Measurements from ENCODE around the gene TSPAN2. TPM values are rescaled to one million over a fixed set of nuclear protein-coding genes. Genes with fewer than 3 reads are reported as not detected.

TSPAN2 gene
- polyA plus RNA-seq, 2 of the 4 experiments (the other 2 are of a cell fraction): 1.7 to 2.7 TPM

GRCh38 chr1:115006191-115006590, 83.1 kb downstream of the TSPAN2 start:
- H3K4me3 ChIP-seq: no peak overlapping the region
- no peaks in the 10 kb centered on the region for H3K4me1 ChIP-seq
- DNase-seq (ENCODE audit: low read depth in 1 of 2, low spot score in 1 of 2) (no peak), FAIRE-seq (no peak), ATAC-seq (no peak)
- TF ChIP-seq RARB (CRISPR knock-in tag; IDR thresholded peaks at IDR 0.05) (no peak), ZSCAN20 (CRISPR knock-in tag; IDR thresholded peaks at IDR 0.05) (no peak), MAFK (IDR thresholded peaks at IDR 0.05; ENCODE audit: partially characterized antibody) (no peak), HDAC2 (IDR thresholded peaks at IDR 0.05) (no peak), BCL3 (IDR thresholded peaks at IDR 0.05) (no peak)
- no peak overlapping the region for H3K27ac ChIP-seq
- ChIA-PET CTCF (no interaction called here), POLR2A (no interaction called here)
- no peaks in the 10 kb centered on the region for H3K9me3 ChIP-seq
- no peak overlapping the region for H3K4me2 ChIP-seq
- 42% methylated on average over 2 of the region's 2 CpGs for WGBS (ENCODE audit: missing lambda C conversion rate)

Other genes with a start within 250 kb of the TSPAN2 start
- not detected in 2 replicates for gene SYCP1, start 234.6 kb downstream of the TSPAN2 start, polyA plus RNA-seq (2011; rRNA removed)
- gene SYCP1, start 234.6 kb downstream of the TSPAN2 start, polyA plus RNA-seq (2017; fragmentation: RNase III; extraction: RNeasy Plus Mini Kit Qiagen cat#74134 plus additional on column Dnase treatment): not detected in 3 replicates
- not detected in 2 replicates for gene TSHB, start 59.7 kb downstream of the TSPAN2 start, polyA plus RNA-seq (2011; rRNA removed)
- gene TSHB, start 59.7 kb downstream of the TSPAN2 start, polyA plus RNA-seq (2017; fragmentation: RNase III; extraction: RNeasy Plus Mini Kit Qiagen cat#74134 plus additional on column Dnase treatment): not detected in 3 replicates
- 0.71 TPM in 2 replicates for gene NGF, start 248.7 kb upstream of the TSPAN2 start, polyA plus RNA-seq (2011; rRNA removed)
- 1.4 to 1.6 TPM (median 1.6 TPM) in 3 replicates for gene NGF, start 248.7 kb upstream of the TSPAN2 start, polyA plus RNA-seq (2017; fragmentation: RNase III; extraction: RNeasy Plus Mini Kit Qiagen cat#74134 plus additional on column Dnase treatment)